C4-2B (cell line): ENCODE results near the gene KCNJ14.

Experiments used
- CTCF ChIP-seq: fragments of 450-650 bp; conservative IDR thresholded peaks from 2 replicates; pipeline ENCODE4 v1.5.1; 2017; ENCODE audit warnings: mild to moderate bottlenecking
- ZFX ChIP-seq: fragments of 450-650 bp; IDR thresholded peaks from 2 replicates; pipeline ENCODE4 v1.6.1; 2017

GRCh38 chr19:48466561-48467325, 11.4 kb downstream of the KCNJ14 start:
- TF ChIP-seq CTCF (no peak), ZFX (no peak)
